Measurements from ENCODE around the gene RASGEF1C.

DNA sequence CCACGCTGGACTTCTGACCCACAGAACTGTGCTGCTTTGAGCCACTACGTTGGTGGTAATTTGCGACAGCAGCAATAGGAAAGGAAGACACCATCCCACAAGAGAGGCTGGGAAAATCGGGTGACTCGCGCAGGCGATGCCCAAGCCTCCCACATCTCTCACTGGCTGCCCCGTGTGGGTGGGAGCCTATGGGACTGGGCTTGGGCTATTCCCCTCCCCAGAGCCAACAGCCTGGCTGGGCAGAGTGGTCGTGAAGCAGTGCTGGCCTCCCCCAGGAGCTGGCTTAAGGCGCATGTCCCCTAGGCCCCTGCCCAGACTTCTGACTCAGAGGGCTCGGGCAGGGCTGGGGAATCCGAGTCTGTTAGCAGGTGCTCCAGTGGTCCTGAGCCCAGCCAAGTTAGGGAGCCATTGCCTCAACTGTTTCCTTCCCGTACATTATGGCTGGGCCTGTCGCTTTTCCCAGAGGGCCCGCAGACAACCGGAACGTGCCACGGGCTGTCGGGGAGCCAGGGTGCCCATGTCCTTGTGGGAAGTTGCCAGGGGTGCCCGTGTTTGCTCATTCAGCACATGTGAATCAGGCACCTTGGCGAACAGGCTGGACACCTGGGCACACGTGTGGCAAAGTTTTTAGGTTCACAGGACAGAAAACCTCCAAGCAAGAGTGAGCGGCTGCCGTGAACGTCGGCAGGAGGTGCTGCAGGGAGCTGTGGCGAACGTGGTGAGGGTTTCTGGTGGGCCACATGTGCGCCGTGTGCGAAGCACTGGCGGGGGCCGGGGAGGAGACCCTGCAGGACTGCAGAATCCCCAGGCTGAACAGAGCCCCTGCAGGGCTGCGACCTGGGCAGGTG lies 7.0 kb upstream of the RASGEF1C start:
- TF ChIP-seq CTCF (IDR thresholded peaks at IDR 0.05), result no peak
- TF ChIP-seq POLR2A (IDR thresholded peaks at IDR 0.05), result no peak

Measured in Peyer's patch (tissue), 4 donors.